HG03103 (cell line): ENCODE results near the gene DIPK2B.
A peak's percentile ranks its signal among the peaks of the same experiment; 100 is the strongest.

Source experiments
- ATAC-seq: cut with Tn5 transposase; IDR thresholded peaks from one replicate; pipeline ENCODE4 v1.9.1; 2021; ENCODE audit warnings: low read depth; ENCODE audit not compliant: unreplicated experiment

The DIPK2B gene, protein sequence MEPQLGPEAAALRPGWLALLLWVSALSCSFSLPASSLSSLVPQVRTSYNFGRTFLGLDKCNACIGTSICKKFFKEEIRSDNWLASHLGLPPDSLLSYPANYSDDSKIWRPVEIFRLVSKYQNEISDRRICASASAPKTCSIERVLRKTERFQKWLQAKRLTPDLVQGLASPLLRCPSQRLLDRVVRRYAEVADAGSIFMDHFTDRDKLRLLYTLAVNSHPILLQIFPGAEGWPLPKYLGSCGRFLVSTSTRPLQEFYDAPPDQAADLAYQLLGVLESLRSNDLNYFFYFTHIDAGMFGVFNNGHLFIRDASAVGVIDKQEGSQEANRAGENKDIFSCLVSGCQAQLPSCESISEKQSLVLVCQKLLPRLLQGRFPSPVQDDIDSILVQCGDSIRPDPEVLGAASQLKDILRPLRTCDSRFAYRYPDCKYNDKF

DNA sequence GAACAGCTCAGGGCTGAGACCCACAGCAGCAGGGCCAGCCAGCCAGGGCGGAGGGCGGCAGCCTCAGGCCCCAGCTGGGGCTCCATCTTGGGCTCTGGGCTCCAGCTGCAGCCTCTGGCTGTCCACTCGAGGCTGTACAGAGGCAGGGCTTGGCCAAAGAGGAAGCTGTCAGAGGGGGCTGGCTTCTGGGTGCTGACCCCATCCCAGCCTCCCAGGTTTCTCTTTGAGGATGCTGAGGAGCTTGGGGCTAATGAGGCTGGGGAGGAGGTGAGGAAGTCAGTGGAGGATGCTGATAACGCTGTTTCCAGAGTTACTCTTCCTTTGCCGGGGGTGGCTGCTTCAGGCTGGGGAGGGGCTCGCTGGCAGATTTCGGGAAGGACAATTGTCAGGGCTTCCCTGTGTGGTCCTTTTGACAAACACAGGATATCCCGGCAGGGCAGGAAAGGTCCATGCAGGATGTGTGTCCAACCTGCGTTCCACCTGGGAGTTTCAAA lies at the start of gene DIPK2B:
Gene DIPK2B (minus strand): TSS at position 136 of the 494 bp plus-strand sequence. CDS start 50 bp downstream, at position 86.
- ATAC-seq: no peak

GRCh38 chrX:45240301-45240700 lies 39.6 kb upstream of the DIPK2B start:
- no peak for ATAC-seq

- ATAC-seq: no peak
Observed at GRCh38 chrX:45238489-45238888, 37.8 kb upstream of the DIPK2B start.

GRCh38 chrX:45233531-45233930 lies 32.9 kb upstream of the DIPK2B start:
- no peak for ATAC-seq

DNA sequence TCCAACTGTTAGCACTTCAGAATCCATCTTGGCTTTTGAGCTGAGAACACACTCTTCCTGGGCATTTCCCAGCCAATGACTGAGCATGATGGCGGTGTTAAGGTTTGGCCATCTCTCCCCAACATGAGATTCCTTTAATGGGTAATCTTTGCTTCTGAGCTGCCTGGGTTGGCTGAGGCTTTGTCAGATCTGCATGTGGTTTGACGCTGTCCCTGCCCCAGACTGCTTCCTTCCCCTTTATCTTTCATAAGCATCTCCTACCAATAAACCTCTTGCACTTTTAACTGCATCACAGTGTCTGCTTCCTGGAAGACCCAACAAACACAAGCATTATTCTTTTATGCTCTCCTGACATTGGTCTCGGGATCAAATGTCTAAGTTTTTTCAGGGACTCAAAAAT lies 31.5 kb upstream of the DIPK2B start:
- no peak for ATAC-seq

DNA sequence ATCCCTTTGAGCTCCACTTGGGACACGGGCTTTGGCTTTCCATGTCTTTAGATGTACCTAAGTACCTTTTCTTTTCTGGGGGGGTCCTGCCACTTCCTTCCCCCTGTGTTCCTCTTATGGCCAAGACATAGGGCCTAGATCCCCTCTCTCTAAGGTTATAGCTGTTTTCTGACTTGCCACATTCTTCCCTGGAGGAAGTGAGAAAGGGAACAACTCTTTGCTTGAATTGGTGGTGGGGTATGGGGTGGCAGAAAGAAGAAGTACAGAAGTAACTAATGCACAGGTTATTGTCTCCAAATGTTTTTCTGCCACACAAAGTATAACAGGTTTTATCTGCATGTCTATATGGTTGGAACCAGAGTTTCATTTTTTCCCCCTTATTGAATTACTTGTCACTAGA lies 29.7 kb upstream of the DIPK2B start:
- no peak for ATAC-seq

- ATAC-seq: no peak
Observed at GRCh38 chrX:45229348-45229747, 28.7 kb upstream of the DIPK2B start.

GRCh38 chrX:45228126-45228525 lies 27.4 kb upstream of the DIPK2B start:
- ATAC-seq: no peak

GRCh38 chrX:45208121-45208856 lies 7.6 kb upstream of the DIPK2B start:
- no peak for ATAC-seq

DNA sequence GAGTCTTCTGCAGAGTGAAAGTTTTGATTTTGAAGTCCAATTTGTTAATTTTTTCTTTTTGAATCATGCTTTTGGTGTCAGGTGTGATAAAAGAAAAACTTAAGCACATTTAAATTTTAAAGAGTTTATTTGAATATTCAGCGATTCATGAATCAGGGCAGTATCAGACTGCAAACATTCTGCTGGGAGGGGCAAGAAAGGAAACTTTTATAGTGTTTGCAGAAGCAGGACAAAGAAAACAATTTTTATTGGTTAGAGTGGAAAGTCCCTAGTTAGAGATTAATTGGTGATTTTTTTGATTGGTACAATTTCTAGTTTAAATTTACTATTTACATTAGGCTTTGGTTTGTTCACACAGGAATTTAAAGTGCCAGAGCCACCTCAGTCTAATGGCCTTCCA lies 1.5 kb upstream of the DIPK2B start:
- no peak for ATAC-seq

- ATAC-seq: no peak
Observed at GRCh38 chrX:45198706-45199105, 2.0 kb downstream of the DIPK2B start.

- ATAC-seq: no peak
Observed at GRCh38 chrX:45198301-45198700, 2.4 kb downstream of the DIPK2B start.

DNA sequence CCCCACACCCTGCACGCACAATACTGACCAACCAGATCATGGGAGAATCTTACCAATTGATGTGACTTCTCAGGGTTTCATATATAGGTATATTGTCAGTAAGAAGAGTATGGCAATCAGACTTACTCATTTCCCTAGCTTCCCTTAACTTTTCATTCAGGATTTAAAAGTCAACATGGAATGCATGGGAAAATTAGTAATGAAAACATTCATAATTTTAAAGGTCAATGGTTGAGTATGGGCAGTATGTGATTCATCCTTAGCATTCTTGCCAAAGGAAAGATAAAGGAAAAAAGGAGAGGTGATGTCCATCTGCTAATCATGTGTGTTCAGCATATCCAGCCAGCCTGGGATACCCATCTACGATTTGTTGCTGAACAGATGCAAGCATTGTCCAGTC lies 4.0 kb downstream of the DIPK2B start:
- no peak for ATAC-seq

DNA sequence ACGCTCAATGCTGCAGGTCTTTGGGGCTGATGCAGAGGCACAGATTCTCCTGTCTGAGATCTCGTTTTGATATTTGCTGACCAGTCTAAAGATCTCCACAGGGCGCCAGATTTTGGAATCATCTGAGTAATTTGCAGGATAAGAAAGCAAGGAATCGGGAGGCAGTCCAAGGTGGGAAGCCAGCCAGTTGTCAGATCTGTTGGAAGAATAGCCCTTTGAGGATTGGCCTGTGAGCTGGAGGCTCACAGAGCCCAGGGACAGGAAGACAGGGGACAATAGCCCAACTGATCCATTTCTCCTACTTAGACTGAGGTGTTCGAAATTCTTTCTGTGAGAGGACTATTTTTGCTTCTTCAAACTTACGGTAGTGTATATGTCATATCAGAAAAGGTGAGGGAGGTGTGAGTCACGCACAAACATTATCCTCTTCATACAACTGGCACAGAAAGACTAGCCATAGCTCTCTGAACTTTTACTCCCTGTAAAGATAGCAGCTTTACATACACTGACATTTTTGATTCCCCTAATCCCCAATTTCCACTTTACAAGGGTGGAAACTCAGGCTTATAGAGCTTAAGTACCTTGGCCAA lies 8.8 kb downstream of the DIPK2B start:
- no peak for ATAC-seq

- ATAC-seq: peak; percentile 51
Observed at GRCh38 chrX:45191383-45191782, 9.3 kb downstream of the DIPK2B start.

- ATAC-seq: no peak
Observed at GRCh38 chrX:45187731-45188130, 12.9 kb downstream of the DIPK2B start.

DNA sequence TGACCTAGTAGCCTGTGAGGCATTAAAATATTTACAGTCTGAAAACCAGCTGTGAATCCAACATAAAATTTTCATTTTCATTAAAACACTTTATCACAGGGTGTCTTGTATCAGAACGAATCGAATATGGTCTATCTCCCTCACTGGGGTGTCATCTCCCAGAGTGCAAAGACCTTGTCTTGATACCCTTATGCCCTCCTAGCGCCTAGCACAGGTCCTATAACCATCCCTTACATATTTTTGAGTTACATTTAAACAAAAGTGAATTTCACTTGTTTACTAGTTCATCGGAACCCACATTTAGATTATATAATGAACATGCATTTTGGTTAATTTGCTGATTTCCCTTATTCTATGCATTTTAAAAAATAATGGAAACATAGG lies 14.0 kb downstream of the DIPK2B start:
- no peak for ATAC-seq

GRCh38 chrX:45184211-45184610 lies 16.5 kb downstream of the DIPK2B start:
- ATAC-seq: no peak

- ATAC-seq: no peak
Observed at GRCh38 chrX:45172890-45173289, 27.8 kb downstream of the DIPK2B start.

GRCh38 chrX:45166781-45167180 lies 33.9 kb downstream of the DIPK2B start:
- no peak for ATAC-seq

GRCh38 chrX:45165726-45166125 lies 35.0 kb downstream of the DIPK2B start:
- ATAC-seq: no peak
